Stimulated activated naive CD8-positive, alpha-beta T cell treated with anti-CD3 and anti-CD28 coated beads, Interleukin-15, Interleukin-2, amounts not matched to agents 100 U/mL and 50 U/mL, for 24 hours (primary cell): ENCODE measurements around the gene IRS1.

Source experiments
- ATAC-seq: fragments of 150-1000 bp; cut with Tn5 transposase; one replicate; pipeline ENCODE4 v1.10.0; 2021
- DNase-seq: peaks from one replicate; pipeline ENCODE4 v3.0.0; 2021

The IRS1 gene

DNA sequence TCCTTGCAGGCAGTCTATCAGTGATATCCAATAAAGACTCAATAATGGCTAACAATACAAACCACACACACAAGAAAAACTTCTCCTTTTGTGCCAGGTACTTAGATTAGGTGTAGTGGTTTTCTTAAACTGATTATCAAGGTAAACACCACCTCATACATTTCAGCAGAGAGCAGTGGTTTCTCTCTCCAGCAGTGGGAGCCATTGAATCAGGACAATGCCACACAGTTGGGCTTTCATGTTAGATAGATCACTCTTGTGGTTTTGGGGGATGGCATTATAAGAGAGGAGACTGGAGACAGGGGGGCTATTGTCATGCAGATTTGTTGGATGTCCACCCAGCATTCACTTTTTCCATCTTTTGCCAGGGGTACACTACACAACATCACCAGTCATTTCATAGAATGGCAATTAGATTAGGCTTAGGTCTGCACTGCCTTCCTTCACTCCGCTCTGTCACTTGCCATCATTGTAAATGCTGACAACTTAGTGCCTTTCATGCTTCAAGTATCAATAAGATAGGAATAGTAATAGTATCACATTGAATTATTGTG is 13.6 kb upstream of the IRS1 start:
- DNase-seq, result no peak
- no peak for ATAC-seq

DNA sequence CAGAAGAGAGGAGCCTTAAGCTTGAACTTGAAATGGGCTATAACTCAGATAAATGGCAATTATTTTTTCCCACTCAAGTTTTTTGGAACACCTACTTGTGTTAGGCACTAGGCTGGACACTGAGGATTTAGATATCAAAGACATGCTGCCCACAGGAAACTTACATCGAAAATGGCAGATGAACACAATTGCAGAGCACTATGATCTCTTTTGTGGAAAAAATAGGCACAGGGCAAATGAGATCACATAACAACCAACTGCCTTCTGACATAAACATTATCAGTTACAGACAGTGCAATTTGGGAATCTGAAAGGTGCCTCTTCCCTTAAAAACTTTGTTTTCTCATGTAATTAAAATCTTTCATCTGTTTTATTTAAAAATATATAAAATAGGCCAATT is 3.8 kb upstream of the IRS1 start:
- no peak for ATAC-seq
- no peak for DNase-seq

GRCh38 chr2:226802573-226802972 is 3.0 kb upstream of the IRS1 start:
- DNase-seq (no peak), ATAC-seq (no peak)

DNA sequence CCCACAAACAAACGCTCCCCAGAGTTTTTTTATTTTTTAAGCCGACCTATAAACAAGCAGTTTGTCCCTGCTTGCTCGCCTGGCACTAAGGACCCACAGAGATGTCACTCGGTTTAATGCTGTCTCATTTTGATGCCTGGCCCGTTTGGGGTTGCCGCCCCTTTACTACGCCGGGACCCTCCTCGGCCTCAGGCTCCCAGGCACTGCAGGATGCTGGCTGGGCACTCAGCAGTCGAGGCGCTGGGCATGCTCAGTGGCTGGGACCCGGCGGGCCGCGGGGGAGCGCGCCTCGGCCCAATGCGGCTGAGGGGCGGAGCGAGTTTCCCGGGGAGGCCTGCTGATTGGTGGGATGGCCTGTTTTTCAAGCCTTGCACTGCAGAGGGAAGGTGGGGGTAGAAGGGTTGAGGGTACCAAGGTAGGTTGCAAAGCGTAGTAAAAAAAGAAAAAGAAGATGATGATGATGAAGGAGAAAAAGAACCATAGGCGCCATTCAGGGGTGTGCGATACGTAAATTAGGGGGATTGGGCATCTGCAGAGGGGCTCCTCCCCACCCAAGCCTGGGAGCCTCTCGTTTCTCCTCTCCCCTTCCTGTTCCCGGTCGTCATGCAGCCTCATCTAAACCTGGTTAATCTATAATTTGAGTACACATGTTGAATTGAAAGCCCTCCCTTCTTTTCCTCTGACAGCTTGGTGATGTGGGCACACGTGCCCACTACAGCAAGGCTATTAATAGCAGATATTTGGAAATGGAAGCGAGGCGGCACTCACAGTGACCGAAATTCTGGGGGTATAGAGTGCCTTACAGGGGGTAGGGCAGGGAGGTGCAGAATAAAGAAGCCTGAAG is 1.5 kb upstream of the IRS1 start:
- DNase-seq, result peak; percentile 90
- ATAC-seq, result peak; percentile 67

DNA sequence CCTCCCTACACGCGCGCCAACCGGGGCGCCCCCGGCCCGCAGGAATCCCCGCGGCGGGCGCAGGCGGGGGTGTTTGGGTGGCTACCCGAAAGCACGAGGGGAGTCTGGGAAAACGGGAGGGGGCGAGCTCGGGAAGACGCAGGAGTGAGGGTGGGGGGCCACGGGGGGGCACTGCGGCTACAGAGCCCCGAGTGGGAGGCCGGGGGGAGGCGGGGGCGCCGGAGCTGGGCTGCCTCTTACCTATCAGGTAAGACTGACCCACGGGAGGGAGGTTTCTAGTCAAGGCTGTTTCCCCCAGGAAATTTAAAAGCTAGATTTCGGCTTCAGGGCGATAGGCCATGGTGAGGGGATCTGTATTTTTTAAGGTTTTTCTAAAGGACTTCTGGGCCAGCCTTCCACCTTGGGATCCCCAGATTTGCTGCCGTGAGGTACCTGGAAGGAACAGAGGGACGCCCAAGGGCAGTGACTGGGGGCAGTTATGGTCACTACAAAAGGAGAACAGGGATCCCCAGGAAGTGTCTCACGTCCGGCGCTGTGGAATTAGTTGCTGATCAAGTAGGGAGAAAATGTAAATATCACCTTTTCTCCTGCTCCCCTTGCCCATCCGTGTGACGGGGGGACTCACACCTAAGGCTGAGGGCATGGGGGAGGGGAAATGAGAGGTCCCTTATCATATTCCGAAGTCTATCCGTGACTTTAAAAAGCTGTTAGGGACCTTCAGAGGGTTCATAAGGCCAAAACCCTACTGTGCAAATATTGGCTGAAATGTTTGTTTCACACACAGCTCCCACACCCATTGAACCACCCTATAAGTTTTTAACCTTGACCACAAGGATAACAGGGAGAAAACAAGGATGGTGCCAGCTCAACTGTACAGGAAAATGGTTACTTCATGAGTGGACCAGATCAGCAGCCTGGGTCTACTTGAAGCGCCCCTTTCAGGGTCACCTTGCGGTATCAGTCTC is 638 bp upstream of the IRS1 start:
- ATAC-seq (no peak), DNase-seq (no peak)

DNA sequence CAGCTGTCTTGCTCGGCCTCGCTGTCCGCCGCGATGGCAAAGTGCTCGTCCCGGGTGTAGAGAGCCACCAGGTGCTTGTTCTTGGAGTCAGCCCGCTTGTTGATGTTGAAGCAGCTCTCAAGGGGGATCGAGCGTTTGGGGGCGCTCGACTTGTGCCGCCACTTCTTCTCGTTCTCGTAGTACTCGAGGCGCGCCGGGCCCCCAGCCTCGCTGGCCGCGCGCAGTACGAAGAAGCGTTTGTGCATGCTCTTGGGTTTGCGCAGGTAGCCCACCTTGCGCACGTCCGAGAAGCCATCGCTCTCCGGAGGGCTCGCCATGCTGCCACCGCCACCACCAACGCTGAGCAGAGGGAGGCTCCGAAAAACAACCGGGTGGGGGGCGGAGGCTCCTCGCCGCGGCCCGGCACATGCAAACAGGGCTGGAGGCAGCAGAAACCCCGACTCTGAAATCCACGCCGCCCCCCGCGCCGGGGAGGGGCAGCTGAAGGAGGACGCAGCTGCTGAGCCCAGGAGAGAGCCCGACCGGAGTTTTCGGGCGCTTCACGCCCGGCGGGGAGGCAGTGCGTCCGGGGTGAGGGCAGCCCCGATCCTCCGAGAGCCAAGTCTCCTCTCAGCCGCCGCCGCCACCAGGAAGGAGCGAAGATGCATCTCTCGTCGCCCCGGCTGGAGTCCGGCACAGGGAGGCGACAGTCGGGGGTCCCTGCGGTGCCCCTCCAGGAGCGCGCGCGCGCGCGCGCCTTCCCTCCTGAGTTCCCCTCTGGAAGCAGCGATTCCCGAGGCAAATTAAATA is 1.0 kb downstream of the IRS1 start:
- ATAC-seq, result peak; percentile 8
- DNase-seq, result peak; percentile 54

DNA sequence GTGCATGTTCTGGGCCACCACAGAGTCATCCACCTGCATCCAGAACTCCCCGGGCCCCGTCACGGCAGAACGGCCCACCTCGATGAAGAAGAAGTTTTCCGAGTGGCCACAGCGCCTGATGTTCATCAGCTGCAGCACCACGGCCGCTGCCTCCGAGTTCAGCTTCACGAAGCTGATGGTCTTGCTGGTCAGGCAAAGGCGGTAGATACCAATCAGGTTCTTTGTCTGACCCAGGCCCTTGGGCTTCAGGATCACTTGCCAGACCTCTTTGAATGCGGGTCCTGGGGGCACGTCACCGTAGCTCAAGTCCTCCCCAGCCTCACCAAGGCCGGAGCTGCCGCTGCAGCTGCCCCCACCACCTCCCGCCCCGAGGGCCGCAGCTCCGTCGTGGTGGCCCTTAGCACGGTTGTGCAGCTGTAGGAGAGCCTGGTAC is 1.6 kb downstream of the IRS1 start:
- ATAC-seq, result no peak

GRCh38 chr2:226797289-226797988 is 2.2 kb downstream of the IRS1 start:
- no peak for DNase-seq
- ATAC-seq, result no peak

More for the DNA sequence above, 1.6 kb downstream of the IRS1 start:
- DNase-seq, result no peak

GRCh38 chr2:226796840-226797288 is 2.8 kb downstream of the IRS1 start:
- ATAC-seq, result no peak
- no peak for DNase-seq

DNA sequence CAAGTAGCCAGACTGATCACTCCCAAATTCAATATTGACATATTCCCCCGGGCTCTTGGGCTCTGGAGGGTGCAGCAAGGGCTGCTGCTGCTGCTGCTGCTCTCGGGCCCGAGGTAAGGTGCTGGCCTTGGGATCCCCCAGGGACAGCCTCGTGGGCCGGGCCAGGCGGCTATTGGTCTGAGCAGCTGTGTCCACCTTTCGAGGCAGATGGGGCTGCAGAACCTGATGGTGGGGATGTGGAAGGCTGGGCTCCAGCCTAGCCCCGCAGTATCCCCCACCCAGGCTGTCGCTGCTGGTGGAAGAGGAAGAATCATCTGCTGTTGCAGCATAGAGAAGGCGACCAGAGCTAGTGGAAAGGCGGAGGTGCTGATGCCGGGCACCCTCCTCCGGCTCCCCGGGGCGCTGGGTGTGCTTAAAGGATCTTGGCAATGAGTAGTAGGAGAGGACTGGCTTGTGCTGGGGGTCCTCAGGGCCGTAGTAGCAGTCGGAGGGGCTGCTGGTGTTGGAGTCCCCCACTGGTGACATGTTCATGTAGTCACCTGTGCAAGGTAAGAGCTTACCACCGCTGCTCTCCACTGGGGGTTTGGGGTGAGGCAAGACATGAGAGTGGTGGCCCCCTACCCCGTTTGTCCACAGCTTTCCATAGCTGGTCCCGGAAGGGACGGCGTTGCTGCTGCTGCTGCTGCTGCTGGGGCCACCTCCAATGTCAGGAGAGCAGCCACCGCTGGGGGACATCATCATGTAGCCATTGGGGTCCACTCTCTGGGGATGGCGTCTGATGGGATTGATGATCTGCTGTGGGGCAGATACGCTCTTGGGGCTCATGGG is 3.4 kb downstream of the IRS1 start:
- ATAC-seq, result no peak
- DNase-seq, result no peak

GRCh38 chr2:226795281-226796011 is 4.2 kb downstream of the IRS1 start:
- no peak for ATAC-seq
- no peak for DNase-seq

GRCh38 chr2:226794751-226795171 is 4.9 kb downstream of the IRS1 start:
- no peak for DNase-seq
- no peak for ATAC-seq

DNA sequence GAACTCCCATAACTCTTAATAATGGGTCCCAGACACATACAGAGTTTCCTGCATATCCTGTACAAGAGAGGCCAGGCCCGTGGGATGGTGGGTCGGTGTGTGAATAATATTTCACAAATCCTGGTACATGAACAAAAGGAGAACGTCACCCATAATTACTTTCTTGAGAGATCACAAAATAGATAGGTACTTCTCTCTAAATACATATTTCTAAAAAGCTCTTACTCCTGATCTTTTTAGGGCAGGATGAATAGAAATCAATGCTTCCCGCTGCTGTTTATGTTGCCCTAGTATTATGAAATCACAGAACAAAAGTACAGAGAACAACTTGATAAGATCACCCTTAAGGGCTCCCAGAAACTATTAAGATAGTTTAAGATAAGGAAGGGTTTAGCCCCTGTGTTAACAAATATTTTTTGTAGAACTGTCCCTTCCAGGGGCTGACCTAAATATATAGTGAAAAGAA is 5.4 kb downstream of the IRS1 start:
- no peak for DNase-seq
- ATAC-seq, result no peak

- DNase-seq, result no peak
- ATAC-seq, result no peak
Observed at GRCh38 chr2:226793646-226794045, 6.0 kb downstream of the IRS1 start.

GRCh38 chr2:226792155-226792881 is 7.3 kb downstream of the IRS1 start:
- DNase-seq, result no peak
- no peak for ATAC-seq

- DNase-seq, result peak; percentile 94
- peak; percentile 96 for ATAC-seq
Observed at GRCh38 chr2:226791487-226792081, 8.0 kb downstream of the IRS1 start.

DNA sequence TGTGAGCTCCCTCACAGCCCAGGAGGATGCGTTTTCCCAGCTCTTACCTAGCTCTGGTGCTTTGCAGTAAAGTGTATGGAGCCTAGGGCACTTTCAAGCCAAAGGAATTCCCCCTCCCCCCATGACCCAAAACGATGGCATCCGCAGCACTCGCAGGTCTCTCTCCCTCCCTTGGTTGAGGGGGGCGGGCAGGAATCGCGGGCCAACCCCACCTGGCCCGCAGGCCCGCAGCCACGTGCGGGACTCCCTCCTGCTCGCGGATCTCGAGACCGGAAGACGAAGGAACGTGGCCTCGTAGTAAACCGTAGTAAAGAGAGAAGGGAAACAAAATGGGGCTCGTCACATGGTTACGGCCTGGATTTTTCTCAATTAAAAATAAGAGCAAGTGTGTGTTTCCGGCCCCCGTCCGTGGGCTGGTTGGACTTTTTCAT is 8.5 kb downstream of the IRS1 start:
- peak; percentile 55 for DNase-seq
- peak; percentile 30 for ATAC-seq

- ATAC-seq, result no peak
- DNase-seq, result no peak
Observed at GRCh38 chr2:226790431-226790830, 9.2 kb downstream of the IRS1 start.
